KBM-7 (cell line): ENCODE data around the gene CELSR2.

Source experiments
- DNase-seq: peaks from one replicate; pipeline ENCODE4 v3.0.0-alpha.2; 2015
- in situ Hi-C: fragments of 300-500 bp; cut with MboI; formaldehyde crosslinking; loops from 2 replicates; pipeline ENCODE4 v1.14.3; 2020; ENCODE audit warnings: low sequenced_read_pairs, low pct_unique_long_range_greater_than_20kb, mixed read lengths

The CELSR2 gene

DNA sequence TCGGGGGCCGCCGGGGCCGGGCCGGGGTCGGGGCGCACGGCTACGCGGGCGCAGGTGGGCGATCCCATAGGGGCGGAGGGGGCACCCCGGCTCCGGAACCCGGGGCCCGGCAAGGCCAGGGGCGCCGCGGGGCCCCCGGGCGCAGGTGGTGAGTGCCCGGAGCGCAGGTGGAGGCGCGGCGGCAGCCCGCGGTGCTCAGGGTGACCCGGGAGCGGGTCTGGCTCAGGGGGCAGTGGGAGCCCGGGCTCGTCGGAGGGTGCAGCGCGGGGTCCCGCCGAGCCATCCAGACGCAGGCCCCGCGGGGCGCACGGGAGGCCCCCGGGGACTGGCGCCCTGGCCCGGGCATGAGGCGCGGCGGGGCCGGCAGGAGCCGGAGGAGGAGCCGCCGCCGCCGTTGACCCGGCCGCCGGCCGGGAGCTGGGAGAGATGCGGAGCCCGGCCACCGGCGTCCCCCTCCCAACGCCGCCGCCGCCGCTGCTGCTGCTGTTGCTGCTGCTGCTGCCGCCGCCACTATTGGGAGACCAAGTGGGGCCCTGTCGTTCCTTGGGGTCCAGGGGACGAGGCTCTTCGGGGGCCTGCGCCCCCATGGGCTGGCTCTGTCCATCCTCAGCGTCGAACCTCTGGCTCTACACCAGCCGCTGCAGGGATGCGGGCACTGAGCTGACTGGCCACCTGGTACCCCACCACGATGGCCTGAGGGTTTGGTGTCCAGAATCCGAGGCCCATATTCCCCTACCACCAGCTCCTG lies 489 bp downstream of the CELSR2 start:
- in situ Hi-C loops: no loop called here
- DNase-seq: no peak

DNA sequence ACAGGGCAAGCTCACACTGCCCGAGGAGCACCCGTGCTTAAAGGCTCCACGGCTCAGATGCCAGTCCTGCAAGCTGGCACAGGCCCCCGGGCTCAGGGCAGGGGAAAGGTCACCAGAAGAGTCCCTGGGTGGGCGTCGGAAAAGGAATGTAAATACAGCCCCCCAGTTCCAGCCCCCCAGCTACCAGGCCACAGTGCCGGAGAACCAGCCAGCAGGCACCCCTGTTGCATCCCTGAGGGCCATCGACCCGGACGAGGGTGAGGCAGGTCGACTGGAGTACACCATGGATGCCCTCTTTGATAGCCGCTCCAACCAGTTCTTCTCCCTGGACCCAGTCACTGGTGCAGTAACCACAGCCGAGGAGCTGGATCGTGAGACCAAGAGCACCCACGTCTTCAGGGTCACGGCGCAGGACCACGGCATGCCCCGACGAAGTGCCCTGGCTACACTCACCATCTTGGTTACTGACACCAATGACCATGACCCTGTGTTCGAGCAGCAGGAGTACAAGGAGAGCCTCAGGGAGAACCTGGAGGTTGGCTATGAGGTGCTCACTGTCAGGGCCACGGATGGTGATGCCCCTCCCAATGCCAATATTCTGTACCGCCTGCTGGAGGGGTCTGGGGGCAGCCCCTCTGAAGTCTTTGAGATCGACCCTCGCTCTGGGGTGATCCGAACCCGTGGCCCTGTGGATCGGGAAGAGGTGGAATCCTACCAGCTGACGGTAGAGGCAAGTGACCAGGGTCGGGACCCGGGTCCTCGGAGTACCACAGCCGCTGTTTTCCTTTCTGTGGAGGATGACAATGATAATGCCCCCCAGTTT lies 1.3 kb downstream of the CELSR2 start:
- in situ Hi-C loops: no loop called here
- no peak for DNase-seq

GRCh38 chr1:109251277-109252166 lies 2.2 kb downstream of the CELSR2 start:
- in situ Hi-C loops: no loop called here
- no peak for DNase-seq

DNA sequence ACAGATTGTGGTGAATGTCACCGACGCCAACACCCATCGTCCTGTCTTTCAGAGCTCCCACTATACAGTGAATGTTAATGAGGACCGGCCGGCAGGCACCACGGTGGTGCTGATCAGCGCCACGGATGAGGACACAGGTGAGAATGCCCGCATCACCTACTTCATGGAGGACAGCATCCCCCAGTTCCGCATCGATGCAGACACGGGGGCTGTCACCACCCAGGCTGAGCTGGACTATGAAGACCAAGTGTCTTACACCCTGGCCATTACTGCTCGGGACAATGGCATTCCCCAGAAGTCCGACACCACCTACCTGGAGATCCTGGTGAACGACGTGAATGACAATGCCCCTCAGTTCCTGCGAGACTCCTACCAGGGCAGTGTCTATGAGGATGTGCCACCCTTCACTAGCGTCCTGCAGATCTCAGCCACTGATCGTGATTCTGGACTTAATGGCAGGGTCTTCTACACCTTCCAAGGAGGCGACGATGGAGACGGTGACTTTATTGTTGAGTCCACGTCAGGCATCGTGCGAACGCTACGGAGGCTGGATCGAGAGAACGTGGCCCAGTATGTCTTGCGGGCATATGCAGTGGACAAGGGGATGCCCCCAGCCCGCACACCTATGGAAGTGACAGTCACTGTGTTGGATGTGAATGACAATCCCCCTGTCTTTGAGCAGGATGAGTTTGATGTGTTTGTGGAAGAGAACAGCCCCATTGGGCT lies 3.0 kb downstream of the CELSR2 start:
- in situ Hi-C loops: no loop called here
- no peak for DNase-seq

DNA sequence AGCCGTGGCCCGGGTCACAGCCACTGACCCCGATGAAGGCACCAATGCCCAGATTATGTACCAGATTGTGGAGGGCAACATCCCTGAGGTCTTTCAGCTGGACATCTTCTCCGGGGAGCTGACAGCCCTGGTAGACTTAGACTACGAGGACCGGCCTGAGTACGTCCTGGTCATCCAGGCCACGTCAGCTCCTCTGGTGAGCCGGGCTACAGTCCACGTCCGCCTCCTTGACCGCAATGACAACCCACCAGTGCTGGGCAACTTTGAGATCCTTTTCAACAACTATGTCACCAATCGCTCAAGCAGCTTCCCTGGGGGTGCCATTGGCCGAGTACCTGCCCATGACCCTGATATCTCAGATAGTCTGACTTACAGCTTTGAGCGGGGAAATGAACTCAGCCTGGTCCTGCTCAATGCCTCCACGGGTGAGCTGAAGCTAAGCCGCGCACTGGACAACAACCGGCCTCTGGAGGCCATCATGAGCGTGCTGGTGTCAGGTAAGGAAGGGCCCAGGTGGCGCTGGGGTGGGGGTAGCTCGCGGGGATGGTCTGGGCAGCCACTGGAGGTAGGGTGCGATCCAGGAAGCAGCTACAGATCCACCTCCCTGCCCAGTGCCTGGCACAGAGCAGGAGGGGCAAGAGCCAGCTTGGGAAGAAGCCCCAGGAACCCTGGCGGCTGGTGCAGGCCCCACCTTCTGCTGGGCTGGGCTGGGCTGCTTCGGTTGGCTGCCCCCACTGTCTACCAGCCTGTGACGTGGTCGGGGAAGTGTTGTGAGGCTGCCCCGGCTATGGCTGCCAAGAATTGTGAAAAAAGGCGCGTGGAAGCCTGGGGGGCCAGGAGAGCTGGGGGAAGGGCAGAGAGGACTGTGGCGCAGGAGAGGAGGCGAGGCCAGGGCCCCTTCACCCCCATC lies 3.8 kb downstream of the CELSR2 start:
- in situ Hi-C loops: no loop called here
- peak; percentile 44 for DNase-seq

- in situ Hi-C loops: no loop called here
- no peak for DNase-seq
Measured at GRCh38 chr1:109253803-109254620, 4.7 kb downstream of the CELSR2 start.

GRCh38 chr1:109254621-109255096 lies 5.3 kb downstream of the CELSR2 start:
- DNase-seq: no peak
- in situ Hi-C loops: no loop called here

DNA sequence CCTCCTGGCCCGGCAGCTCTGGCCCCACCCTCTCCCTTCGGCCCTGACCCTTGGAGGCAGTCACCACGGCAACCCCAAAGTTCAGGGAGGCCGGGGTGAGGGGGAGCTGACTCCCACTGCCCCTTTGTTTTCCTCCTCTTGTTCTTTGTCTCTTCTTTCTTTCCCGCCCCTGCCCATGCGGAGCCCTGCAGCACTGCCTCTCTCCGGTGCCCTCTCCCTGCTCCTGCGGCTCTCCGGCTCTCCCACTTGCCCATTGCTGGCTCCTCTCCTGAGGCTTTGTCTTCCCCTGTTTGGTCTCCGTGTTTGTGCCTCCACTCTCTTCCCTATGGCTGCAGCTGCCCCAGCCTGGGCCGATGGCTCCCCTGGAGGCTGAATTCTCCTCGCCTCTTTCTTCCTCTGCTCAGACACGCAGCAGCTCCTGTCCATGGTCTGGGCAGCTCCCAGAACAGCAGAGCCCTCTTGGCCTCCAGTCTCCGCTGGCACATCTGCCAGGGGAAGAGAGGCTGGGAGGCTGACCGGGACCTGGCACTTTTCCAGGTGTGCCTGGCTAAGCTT lies 5.8 kb downstream of the CELSR2 start:
- in situ Hi-C loops: no loop called here
- DNase-seq: no peak

- in situ Hi-C loops: no loop called here
- DNase-seq: no peak
Measured at GRCh38 chr1:109255678-109256077, 6.3 kb downstream of the CELSR2 start.

GRCh38 chr1:109256085-109256484 lies 6.7 kb downstream of the CELSR2 start:
- in situ Hi-C loops: no loop called here
- no peak for DNase-seq

DNA sequence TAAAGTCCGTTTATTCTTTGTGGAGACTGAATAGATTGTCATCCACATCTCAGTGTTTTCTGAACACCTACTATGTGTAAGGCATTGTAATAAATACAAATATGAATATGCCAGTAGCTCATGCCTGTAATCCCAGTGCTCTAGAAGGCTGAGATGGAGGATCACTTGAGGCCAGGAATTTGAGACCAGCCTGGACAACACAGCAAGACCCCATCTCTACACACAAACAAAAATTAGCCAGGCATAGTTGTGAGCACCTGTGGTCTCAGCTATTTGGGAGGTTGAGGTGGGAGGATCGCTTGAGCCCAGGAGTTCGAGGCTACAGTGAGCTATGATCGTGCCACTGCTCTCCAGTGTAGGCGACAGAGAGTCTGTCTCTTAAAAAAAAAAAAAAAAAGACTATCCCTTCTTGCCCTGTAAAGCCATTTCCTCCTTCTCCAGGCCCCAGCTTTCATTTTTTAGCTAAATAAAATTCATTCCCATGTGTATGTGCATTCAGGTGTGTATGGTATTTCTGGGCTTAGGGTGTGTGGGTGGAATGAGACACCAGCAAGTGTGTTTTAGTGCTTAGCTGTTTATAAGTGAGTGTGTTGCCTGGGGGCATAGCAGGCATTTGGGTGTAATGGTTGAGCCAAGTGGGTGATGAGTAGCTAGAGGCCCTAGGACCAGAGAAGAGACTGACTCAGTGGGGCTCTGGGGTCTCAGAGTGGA lies 7.8 kb downstream of the CELSR2 start:
- in situ Hi-C loops: no loop called here
- DNase-seq: no peak

DNA sequence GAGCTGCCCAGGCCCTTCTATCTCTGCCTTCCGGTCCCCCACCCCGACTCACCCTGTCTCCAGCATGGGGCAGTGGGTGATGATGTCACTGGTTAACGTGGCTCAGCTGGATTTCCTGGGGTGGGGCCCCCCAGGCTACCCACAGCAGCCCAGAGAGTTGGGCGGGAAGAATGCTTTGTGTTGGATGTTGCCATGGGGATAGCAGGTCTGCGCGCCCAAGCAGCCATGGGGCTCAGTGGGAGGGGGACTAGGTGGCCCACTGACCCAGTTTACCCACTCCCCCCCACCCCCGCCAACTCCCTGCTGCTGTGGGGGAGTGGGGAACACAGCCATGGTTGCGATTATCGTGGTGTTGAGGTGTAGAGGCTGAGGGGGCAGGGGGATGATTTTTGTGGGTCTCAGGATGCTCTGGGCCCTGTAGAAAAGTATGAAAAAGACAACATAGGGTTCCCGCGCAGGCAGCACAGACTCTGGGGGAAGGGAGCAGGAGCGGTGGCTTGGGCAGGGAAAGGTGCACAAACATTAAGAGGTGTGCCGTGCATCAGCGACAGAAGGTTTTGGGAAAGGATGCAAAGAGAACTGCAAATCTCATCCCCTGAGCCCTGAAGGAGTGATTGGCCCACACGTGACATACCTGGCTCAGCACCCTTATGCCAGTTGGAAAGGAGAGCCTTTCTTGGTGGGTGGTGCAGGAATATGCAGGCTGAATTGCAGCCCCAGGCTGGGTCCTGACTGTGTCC lies 8.5 kb downstream of the CELSR2 start:
- in situ Hi-C loops: no loop called here
- no peak for DNase-seq

GRCh38 chr1:109258481-109259466 lies 9.4 kb downstream of the CELSR2 start:
- no peak for DNase-seq
- in situ Hi-C loops: no loop called here
